Measurements from ENCODE around the gene IFNA1. TPM values are rescaled to one million over a fixed set of nuclear protein-coding genes. Genes with fewer than 3 reads are reported as not detected.

The IFNA1 gene
- total RNA-seq, 1 experiment from 2014 or later = not detected

GRCh38 chr9:21481470-21482056 lies 41.3 kb downstream of the IFNA1 start:
- no peaks in the 10 kb centered on the region for H3K36me3 Mint-ChIP-seq (ENCODE audit: insufficient read depth in 1 of 3, low read depth in 3 of 3)
- H2AFZ ChIP-seq (ENCODE audit: low read length) = no peak overlapping the region
- no peak overlapping the region for H3T11ph ChIP-seq (ENCODE audit: low read length)
- no peak overlapping the region for H3K18ac ChIP-seq (ENCODE audit: insufficient read length, low read depth, low read length)
- H3K27me3 Mint-ChIP-seq (ENCODE audit: low read depth) = no peaks in the 10 kb centered on the region
- H3K9ac ChIP-seq (ENCODE audit: extremely low read depth, insufficient read length, low read length) = no peak overlapping the region
- H3K4me1 Mint-ChIP-seq = no peaks in the 10 kb centered on the region
- H3K4me2 ChIP-seq (ENCODE audit: insufficient read depth, insufficient read length, low read length) = no peak overlapping the region
- H2BK120ac ChIP-seq (ENCODE audit: low read depth, low read length, poor library complexity, severe bottlenecking) = no peak overlapping the region
- no peak overlapping the region for H3K23ac ChIP-seq (ENCODE audit: insufficient read length, low read depth, low read length)
- no peak for TF ChIP-seq CTCF (conservative IDR thresholded peaks at IDR 0.05)
- H3K4ac ChIP-seq (ENCODE audit: low read depth, low read length) = no peak overlapping the region
- no peak overlapping the region for H3K4me3 Mint-ChIP-seq
- H3K79me1 ChIP-seq (ENCODE audit: insufficient read depth, low read depth, low read length, poor library complexity, severe bottlenecking) = no peaks in the 10 kb centered on the region
- H2BK15ac ChIP-seq (ENCODE audit: low read depth, low read length) = no peak overlapping the region
- no peaks in the 10 kb centered on the region for H3K79me2 ChIP-seq (ENCODE audit: insufficient read depth, low read length)
- H4K8ac ChIP-seq (replicated peaks; ENCODE audit: insufficient read length, low read depth, low read length) = no peak overlapping the region
- no peak overlapping the region for H3K56ac ChIP-seq (ENCODE audit: insufficient read length, low read depth, low read length)
- H2BK5ac ChIP-seq (ENCODE audit: insufficient read length, low read length) = no peak overlapping the region
- H3K27me3 ChIP-seq (ENCODE audit: insufficient read depth, low read length) = no peaks in the 10 kb centered on the region
- H3K4me1 ChIP-seq (ENCODE audit: insufficient read depth, low read length) = no peaks in the 10 kb centered on the region
- H4K5ac ChIP-seq (ENCODE audit: insufficient read length, low read depth, low read length) = no peak overlapping the region
- H3K9me3 ChIP-seq (ENCODE audit: control insufficient read depth, low read depth, low read length) = no peaks in the 10 kb centered on the region
- H3K27ac ChIP-seq (ENCODE audit: insufficient read length, low read depth, low read length) = no peak overlapping the region
- DNase-seq = no peak
- H2AK5ac ChIP-seq (ENCODE audit: insufficient read length, low read length) = no peak overlapping the region
- no peak overlapping the region for H2BK12ac ChIP-seq (ENCODE audit: insufficient read length, low read depth, low read length)
- H2BK20ac ChIP-seq (ENCODE audit: low read depth, low read length, poor library complexity, severe bottlenecking) = no peak overlapping the region
- WGBS (ENCODE audit: extremely low coverage, insufficient read length, low lambda C conversion rate) = no CpG with 5 or more reads among the region's 1 CpG
- H3K14ac ChIP-seq (ENCODE audit: insufficient read depth, low read length) = no peak overlapping the region
- no peaks in the 10 kb centered on the region for H4K20me1 ChIP-seq (ENCODE audit: control insufficient read depth, insufficient read depth, insufficient read length)
- no peak overlapping the region for H3K27ac Mint-ChIP-seq
- no peak overlapping the region for H4K91ac ChIP-seq (ENCODE audit: insufficient read length, low read depth, low read length)
- H3K23me2 ChIP-seq (ENCODE audit: insufficient read length, low read depth, low read length, poor library complexity, severe bottlenecking) = no peaks in the 10 kb centered on the region
- no peaks in the 10 kb centered on the region for H3K9me3 Mint-ChIP-seq
